HG02759 (cell line): ENCODE data around the gene ADAMTS8.

Experiments
- ATAC-seq: cut with Tn5 transposase; IDR thresholded peaks from one replicate; pipeline ENCODE4 v1.9.1; 2021; ENCODE audit warnings: mild to moderate bottlenecking, moderate library complexity; ENCODE audit not compliant: unreplicated experiment

The ADAMTS8 gene

DNA sequence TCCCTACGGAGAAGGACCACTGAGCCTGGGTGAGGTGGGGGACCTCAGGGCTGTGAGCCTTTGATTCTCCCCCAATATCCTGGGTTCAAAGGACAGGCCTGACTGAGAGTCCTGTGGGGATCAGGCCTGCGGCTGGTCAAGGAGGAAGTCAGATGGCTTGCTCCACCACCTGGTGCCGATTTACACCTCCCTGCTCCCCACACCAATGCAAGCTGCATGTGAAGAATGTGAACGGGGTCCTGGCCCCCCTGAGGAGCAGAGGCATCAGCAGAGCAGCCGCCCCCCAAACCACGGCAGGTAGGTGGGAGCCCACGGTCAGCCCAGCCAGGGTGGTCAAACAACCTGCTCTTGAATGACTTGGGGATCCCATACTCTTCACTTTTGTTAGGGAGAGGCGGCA lies 6.7 kb downstream of the ADAMTS8 start:
- ATAC-seq = no peak

DNA sequence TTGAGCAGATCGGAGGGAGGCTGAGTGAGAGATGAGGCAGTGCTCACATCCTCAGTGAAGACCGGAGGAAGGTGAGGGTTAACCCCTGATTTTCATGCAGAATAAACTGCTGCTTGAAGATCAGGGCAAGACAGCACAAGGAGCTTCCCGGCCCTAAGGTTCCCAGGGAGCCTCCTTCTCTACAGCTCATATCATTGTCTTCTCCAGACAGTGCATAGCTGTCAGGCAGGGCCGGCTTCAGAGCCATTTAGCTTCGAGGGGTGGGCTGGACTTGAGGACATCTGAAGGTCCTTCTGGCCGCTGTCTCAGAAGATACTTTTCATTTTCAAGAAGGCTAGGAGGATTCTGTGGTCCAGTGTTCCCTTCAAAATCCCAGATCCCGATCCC lies 7.2 kb downstream of the ADAMTS8 start:
- ATAC-seq = no peak

DNA sequence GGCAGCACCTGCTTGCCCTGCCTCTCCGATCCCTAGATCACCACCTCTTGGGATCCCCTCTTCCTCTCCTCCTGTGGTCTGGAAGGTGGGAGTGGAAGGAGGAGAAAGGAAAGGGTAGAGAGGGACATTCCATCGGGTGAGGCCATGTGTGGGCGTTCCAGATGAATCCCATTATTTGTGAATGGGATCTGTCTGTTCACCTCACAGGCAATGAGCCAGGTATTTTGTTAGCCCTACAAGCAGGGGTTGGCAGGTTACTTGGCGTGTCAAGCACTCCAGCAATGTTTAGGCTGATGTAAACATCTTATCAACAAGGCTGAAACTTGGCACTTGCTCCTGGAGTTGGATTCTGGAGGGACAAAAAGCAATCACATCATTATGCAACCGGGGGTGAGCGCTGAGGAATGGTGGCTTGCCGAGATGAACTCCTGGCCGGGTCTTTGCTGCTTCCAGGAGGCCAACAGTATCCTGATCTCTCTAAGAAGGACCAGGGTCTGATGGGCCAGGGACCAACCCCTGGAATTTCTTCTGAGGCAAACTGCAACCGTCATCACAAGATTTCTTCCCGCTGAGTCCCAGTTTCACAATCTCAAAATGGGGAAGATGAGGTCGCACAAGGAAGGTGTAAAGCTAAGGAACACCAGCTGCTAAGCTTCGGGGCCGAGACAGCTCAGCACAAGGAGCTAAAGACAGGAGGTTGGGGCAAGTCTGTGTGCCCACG lies 7.8 kb downstream of the ADAMTS8 start:
- no peak for ATAC-seq

DNA sequence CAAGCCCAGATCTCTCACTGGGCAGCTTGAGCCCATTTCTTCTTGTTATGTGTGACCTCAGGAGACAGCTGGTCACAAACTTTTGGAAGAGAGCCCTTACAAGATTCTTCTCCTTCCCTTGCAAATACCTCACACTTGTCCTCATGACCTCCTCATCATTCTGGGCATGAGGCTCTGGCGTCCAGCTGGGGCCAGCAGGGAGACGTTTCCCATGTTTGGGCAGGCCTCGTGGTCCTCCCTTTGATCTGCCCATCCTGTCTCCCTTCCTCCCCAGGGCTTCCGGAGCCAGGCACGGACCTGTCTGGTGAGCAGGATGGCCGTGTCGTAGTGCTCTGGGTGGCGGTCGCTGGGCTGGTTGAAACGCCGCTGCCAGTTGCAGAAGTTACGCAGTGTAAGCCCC lies 9.7 kb downstream of the ADAMTS8 start:
- ATAC-seq = no peak

DNA sequence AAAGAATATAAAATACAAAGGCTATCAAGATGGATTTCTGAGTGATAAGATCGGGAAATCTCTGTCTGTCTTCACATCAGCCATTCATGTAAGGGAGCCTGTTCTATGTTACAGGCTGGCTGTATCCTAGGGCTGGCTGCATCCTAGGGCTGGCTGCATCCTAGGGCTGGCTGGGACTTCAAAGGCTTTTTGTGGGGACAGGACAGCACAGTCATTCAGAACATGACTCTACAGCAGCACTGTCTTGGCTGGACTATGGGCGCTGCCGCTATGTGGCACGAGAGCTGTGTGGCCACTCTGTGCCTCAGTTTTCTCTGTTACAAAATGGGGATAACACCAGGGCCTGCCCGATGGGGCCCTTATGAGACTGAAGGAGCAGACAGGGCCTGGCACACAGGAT lies 10.2 kb downstream of the ADAMTS8 start:
- no peak for ATAC-seq

DNA sequence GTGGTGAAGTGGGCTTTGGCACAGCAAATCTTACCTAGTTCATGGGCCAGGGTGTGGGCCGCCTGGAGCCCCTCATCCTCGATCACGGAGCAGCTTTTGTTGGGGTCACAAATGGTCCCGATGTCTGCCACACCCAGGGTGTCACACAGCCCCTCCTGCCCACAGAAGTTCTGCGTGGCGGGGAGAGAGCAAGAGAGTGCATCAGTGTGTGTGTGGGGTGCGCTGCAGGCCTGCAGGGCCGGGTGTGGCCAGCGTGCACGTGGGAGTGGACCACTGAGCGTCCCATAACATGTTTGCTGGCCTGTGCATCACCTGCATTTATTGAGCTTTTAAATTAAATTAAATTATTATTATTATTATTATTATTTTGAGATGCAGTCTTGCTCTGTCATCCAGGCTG lies 11.5 kb downstream of the ADAMTS8 start:
- no peak for ATAC-seq

DNA sequence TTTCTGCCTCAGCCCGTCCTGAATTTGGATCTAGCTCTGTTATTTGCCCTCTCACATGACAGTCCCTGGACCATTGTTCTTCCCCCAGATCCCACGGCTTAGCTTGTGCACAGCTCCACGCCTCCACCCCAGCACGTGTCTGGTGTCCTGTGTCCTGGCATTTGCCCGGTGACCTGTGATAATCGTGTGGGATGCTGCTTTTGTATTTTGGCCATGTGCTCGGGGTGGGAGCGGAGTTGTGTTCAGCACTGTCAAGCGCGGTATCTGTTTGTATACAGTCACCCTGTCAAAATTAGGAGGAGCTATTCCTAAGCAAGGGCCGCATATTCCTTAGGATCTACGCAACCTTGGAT lies 11.9 kb downstream of the ADAMTS8 start:
- ATAC-seq = no peak

DNA sequence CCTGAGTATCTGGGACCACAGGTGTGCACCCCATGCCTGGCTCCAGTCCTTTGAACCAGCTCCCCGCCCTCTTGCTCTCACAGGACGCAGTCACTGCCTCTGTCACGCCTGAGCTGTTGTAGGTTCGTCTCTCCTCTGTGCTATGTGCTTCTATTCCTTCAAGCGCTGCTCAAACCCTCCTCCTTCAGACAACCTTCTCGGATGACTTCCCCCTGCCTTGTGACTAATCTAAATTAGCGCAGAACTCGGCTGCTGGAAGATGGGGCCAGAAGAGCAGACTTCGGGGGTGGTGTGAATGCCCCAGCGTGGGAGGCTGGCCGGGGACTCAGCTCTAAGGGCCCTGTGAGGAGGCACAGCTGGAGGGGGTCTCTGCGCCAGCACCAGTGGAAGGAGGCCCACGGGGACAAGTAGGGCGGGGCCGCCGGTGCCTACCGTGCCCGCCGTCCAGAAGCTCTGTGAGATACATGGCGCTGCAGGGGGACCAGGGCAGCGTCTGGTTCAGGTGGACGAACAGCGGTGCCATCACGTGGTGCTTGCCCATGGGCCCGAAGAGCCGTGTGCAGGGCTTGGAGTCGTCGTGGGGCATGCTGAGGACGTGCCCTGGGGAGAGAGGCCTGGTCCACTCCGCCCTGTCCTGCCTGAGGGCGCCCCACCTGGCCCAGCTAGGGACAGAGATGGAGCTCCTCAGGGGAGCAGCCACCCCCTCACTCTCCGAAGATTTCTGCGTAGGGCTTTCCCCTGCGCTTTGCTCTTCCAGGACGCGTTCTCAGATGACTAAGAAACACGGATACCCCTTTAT lies 12.5 kb downstream of the ADAMTS8 start:
- ATAC-seq = no peak

DNA sequence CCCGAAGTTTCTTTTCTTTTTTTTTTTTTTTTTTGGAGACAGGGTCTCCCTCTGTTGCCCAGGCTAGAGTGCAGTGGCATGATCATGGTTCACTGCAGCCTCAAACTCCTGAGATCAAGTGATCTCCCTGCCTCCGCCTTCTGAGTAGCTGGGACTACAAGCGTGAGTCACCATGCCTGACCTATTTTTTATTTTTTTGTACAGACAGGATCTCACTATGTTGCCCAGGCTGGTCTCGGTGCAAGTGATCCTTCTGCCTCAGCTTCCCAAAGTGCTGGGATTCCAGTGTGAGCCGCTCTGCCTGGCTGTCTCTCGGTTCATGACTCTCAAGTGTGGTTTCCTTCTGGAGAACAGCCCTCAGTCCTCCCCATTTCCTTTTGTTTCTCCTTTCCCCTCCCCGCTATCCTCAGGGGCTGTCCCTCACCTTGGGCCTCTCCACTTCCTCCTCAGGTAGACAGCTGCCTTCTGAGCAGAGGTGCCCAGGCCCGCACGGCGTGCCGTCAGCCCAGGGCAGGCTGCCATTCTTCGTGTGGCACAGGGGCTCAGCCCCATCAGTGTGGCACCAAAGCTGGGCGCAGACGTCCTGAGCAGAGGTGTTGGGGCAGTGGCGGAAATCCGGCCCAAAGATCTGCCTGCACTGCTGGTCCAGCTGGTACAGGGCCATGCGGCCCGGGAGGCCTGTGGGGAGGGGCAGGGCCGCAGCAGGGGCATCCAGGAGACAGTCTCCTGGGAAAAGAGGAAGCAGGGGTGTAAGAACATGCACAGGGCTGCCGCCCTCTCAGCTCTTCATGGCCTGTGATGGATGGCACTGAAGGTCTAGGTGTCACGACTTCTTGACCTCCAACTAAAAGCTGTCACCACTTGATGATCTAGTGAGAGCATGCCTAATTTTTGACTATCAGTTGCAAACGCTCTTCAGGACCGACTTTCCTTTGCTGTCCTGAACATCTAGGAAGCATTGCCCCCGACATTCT lies 14.0 kb downstream of the ADAMTS8 start:
- no peak for ATAC-seq

DNA sequence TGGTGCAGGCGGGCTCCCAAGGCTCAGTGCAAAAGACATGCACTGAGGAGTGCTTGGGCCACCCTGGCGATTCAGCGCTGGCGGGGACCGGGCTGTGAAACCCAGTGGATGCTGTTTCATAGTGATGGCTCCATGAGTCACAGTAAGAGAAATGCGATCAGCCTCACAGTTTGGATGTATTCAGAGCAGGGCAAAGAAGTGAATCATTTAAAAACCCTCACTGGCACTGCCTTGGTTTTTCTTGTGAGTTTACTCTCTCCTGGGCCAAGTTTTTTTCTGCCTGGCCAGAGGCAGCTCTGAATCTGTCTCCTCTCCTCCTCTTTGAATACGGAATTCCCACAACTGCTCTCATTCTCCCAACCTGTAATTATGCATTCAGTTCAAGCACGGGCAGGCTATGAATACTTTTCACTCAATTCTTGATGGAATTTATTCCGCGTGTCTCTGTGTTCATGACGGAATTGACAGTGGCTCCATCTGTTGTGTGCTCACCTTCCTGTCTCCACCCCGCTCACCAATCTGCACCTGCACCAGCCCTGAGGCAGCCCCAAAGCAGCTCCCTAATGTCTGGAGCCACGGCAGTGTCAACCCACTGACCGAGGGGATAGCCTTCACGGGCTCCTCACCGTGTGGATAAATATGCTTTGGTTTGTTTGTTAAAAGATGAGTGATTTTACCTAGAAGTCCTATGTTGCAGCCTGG lies 14.9 kb downstream of the ADAMTS8 start:
- no peak for ATAC-seq

DNA sequence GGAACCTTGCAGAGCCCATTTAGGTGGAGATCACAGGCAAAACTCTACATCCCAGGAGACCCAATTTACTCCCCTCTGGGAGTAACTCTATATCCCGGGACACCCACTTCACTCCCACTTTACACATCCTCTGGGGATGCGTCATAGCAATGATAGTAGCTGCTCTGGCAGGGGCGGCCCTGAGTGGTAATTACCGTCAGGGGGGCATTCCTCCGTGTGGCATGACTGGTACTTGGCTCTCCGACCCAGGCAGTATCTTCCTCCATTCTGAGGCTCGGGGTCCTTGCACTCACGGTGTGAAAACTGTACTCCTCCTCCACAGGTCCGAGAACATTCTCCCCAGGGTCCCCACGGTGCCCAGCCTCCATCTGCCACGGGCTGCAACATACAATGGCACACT lies 17.2 kb downstream of the ADAMTS8 start:
- no peak for ATAC-seq

DNA sequence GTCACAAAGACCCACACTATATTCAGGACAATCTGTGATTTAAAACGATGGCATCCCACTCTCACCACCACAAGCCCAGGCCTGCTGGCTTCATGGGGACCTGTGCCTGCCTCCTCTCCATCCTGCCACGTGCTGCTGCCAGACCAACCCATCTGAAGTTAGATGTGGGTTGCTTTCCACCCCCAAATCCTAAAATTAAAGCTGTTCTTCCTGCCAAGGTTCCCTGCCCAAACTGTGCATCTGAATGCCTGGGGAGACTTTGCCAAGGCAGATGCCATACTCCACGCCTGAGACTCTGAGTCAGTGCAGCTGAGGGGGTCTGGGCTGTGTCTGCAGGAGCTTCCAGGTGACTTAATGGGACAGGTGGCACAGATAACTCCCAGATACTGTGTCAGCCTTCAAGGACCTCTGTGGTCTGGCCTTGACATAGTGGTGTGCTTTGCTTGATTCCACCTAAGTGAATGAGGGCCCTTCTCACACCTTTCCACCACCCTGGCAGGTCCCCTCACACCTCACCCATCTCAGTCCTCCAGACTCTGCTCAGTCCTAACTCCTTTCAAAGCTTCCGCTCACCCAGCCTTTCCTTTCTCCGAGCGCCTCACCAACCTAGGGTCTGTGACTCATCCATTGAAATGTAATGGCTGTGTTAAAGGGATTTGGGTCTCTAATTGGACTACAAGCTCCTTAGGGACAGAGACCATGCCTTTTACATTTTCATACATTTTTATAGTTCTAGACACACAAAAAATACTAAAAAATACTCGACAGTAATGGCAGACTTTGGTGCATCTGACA lies 18.6 kb downstream of the ADAMTS8 start:
- ATAC-seq = no peak

DNA sequence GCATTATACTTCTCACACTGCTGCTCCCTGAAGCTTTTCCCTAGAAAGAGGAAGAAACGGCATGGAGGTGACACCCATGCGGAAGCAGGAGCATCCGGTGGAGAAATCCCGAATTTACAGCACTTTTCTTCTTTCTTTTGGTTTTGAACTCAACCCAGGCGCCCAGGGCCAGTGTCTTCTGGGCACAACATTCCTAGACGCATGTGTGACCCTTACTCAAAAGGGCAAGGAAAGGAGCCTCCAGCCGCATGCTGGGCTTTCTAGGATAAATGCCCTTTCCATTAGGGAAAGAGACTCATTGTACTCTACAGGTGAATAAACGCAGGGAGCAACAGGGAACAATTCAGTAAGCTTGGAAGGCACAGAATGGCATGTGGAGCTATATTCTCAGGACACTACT lies 19.5 kb downstream of the ADAMTS8 start:
- ATAC-seq = no peak

DNA sequence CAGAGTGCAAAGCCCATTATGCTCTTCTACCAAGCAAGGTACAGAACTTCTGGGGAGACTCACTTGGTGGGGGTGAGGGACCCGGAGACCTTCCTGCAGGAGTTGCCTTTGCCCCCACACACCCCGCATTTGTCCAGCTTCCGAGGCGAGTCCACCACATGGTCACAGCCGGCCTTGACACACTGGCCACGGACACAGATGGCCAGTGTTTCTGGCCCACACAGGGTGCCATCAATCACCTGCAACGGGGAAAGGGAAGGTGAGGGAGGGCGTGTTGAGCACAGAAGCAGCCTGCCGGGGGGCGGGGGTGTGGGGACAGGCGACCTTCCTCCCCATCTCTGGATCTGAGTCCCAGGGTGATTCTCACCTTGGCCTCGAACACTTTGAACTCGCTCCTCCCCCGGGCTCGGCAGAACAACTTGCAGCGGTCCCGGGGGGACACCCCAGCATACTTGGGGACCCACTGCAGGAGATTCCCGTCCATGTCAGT lies 20.0 kb downstream of the ADAMTS8 start:
- no peak for ATAC-seq

DNA sequence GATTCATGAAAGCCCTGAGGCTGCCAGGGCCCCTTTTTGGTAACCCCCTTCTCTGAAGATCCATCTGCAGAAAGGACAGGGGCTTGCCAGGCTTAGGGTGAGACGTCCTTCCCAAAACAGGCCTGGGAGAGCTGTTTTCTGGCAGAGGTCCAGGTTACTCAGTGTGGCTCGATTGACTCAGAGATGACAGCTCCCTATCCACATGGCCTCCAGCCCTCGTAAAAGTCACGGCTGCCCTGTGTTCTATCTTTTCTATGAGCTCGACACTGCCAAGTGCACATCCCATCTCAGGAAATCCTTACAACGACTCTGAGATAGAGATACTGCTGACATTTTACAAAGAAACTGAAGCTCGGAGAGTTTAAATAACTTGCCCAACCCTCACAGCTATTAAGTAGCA lies 20.4 kb downstream of the ADAMTS8 start:
- ATAC-seq = no peak

DNA sequence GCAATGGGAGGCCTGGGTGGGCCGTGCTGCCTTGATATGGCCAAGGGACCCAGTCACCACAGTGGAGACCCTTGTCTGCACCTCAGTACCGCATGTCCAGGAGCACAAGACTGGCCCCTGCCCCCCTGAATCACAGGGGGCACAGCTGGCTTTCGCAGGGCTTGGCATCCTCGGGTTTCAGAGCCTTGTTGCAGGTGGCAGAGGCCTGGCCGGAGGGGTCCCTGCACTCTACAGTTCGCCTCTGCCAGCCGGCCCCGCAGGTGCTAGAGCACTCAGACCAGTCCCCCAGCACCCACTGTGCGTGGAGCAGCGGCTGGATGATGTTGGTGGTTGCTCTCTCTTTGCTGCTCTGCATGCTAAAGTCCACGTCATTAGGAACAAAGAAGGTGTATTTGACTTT lies 23.0 kb downstream of the ADAMTS8 start:
- ATAC-seq = no peak

DNA sequence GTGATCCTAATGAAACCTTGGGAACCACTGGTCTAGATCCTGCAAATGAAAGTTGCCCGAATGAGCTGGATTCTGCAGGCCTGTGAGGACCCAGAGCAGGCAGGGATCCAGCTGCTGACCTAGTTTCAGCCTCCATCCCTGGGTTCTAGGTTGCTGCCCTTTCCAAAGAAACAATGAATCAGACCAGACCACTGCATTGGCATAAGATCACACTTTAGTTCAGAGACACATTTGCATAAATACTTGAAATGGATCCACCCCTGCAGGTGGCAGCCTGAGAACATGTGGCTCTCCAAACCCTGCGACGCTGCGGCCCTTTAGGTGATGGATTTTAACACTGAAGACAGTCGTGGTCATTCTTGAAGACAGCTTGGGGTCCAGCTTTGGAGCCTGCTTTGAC lies 23.7 kb downstream of the ADAMTS8 start:
- no peak for ATAC-seq

DNA sequence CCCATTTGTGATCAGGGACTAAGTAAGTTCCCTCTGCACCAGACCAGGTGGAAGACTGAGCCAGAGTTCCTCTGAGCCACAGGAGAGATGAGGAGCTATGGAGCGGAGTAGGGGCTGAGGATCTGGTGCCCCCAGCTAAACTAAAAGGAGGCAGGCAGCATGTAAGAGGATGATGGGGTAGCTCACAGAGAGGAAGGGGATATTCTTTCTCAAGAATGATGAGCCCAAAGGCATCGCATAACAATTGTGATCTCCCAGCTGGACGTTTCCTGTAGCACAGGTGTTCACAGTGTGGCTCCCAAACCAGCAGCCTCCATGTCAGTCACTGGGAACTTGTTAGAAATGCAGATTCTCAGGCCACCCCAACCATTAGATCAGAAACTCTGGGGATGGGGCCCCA lies 24.4 kb downstream of the ADAMTS8 start:
- no peak for ATAC-seq

DNA sequence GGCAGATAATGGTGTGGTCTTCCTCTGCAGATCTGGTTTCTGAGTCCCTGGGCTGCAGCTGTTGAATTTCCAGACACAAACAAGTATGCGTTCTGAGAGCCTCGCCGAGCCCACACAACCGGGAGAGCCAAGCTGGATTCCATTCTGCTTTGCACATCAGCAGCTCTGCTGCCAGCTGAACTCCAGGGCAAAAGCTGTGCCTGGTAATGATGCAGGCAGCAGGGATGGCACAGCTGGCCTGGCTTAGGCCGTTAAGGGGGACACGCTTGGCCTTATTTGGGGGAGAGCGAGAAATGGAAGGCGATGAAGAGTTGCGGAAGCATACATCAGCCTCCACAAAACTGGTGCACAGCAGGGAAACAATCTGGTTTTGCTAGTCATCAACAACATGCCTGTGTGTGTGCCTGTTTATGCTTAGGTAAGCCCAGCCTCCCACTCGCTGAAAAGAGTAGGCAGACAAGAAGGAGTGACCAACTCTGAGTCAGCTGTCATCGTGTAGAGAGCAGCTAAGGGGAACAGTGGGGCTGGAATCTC lies 25.1 kb downstream of the ADAMTS8 start:
- ATAC-seq = no peak

DNA sequence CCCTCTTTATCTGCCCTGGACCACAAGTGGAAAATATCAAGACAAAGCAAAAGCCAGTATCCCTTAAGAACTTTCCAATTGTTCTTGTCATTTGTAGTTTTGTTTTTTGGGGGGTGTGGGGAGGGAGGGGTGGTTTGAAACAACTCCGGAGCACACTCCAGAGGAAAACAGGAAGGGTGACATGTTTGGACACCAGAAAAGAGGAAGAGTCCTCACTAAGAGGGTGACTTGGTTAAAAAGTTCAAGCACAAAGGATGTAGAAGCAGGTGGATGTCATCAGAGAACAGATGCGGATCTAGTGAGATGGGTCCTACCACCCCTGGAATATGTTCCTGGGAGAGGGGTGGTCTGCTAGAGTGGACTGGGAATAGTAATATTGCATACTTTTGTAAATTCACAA lies 25.8 kb downstream of the ADAMTS8 start:
- no peak for ATAC-seq
